ENCODE data around the gene FAXDC2. TPM values are rescaled to one million over a fixed set of nuclear protein-coding genes. Genes with fewer than 3 reads are reported as not detected.

FAXDC2 gene
- total RNA-seq, 2 donors from 2014 or later = 2.3 to 6.2 TPM

GRCh38 chr5:154806176-154806575 is 44.2 kb downstream of the FAXDC2 start:
- Mint-ChIP-seq H3K36me3 (ENCODE audit: low read depth) (peaks cover 72% of the 10 kb centered on the region), H3K27me3 (ENCODE audit: insufficient read depth) (no peaks in the 10 kb centered on the region), H3K9me3 (no peaks in the 10 kb centered on the region), H3K4me3 (no peak overlapping the region), H3K27ac (no peak overlapping the region), H3K4me1 (no peaks in the 10 kb centered on the region)
- Histone ChIP-seq H3K4me1 (ENCODE audit: control insufficient read depth, insufficient read depth, low read length) (no peaks in the 10 kb centered on the region), H3K9ac (ENCODE audit: extremely low read depth, low read length, poor library complexity, severe bottlenecking) (no peak overlapping the region), H3K27me3 (ENCODE audit: control insufficient read depth, insufficient read depth, low read length, poor library complexity, severe bottlenecking) (no peaks in the 10 kb centered on the region), H3K27ac (ENCODE audit: low read depth, low read length) (no peak overlapping the region), H3K9me3 (ENCODE audit: control insufficient read depth, low read length) (no peaks in the 10 kb centered on the region), H3K4me3 (ENCODE audit: low read length) (no peak overlapping the region), H3K36me3 (ENCODE audit: control insufficient read depth, insufficient read depth, low read length) (peaks cover 95% of the 10 kb centered on the region)
- no peak for DNase-seq
- 90 to 91% methylated on average over 2 to 4 of the region's 4 CpGs for WGBS, 2 experiments (ENCODE audit: insufficient coverage in 1 of 2, insufficient read length in 1 of 2)
- TF ChIP-seq CTCF (conservative IDR thresholded peaks at IDR 0.05) = no peak

GRCh38 chr5:154802050-154802449 is 48.4 kb downstream of the FAXDC2 start:
- Mint-ChIP-seq H3K9me3 (no peaks in the 10 kb centered on the region), H3K27ac (no peak overlapping the region), H3K27me3 (ENCODE audit: insufficient read depth) (no peaks in the 10 kb centered on the region), H3K4me1 (peaks cover 2% of the 10 kb centered on the region), H3K36me3 (ENCODE audit: low read depth) (peaks cover 78% of the 10 kb centered on the region), H3K4me3 (no peak overlapping the region)
- DNase-seq = no peak
- H3K27ac ChIP-seq (ENCODE audit: low read depth, low read length) = no peak overlapping the region
- no peak overlapping the region for H3K4me3 ChIP-seq (ENCODE audit: low read length)
- TF ChIP-seq CTCF (conservative IDR thresholded peaks at IDR 0.05) = no peak
- no peak overlapping the region for H3K9ac ChIP-seq (ENCODE audit: extremely low read depth, low read length, poor library complexity, severe bottlenecking)
- peaks cover 98% of the 10 kb centered on the region for H3K36me3 ChIP-seq (ENCODE audit: control insufficient read depth, insufficient read depth, low read length)
- no peaks in the 10 kb centered on the region for H3K9me3 ChIP-seq (ENCODE audit: control insufficient read depth, low read length)
- no peaks in the 10 kb centered on the region for H3K4me1 ChIP-seq (ENCODE audit: control insufficient read depth, insufficient read depth, low read length)
- 97% methylated on average over 5 to 9 of the region's 9 CpGs for WGBS, 2 experiments (ENCODE audit: insufficient coverage in 1 of 2, insufficient read length in 1 of 2)
- no peaks in the 10 kb centered on the region for H3K27me3 ChIP-seq (ENCODE audit: control insufficient read depth, insufficient read depth, low read length, poor library complexity, severe bottlenecking)

- no peaks in the 10 kb centered on the region for H3K27me3 ChIP-seq (ENCODE audit: control insufficient read depth, insufficient read depth, low read length, poor library complexity, severe bottlenecking)
- Mint-ChIP-seq H3K4me1 (peaks cover 2% of the 10 kb centered on the region), H3K27ac (no peak overlapping the region), H3K36me3 (ENCODE audit: low read depth) (peaks cover 81% of the 10 kb centered on the region), H3K9me3 (no peaks in the 10 kb centered on the region), H3K27me3 (ENCODE audit: insufficient read depth) (no peaks in the 10 kb centered on the region), H3K4me3 (no peak overlapping the region)
- no peak overlapping the region for H3K27ac ChIP-seq (ENCODE audit: low read depth, low read length)
- TF ChIP-seq CTCF (conservative IDR thresholded peaks at IDR 0.05) = no peak
- peaks cover 98% of the 10 kb centered on the region for H3K36me3 ChIP-seq (ENCODE audit: control insufficient read depth, insufficient read depth, low read length)
- no peak for DNase-seq
- no peaks in the 10 kb centered on the region for H3K4me1 ChIP-seq (ENCODE audit: control insufficient read depth, insufficient read depth, low read length)
- WGBS, 2 experiments (ENCODE audit: insufficient coverage in 1 of 2, insufficient read length in 1 of 2) = 91 to 97% methylated on average over 3 of the region's 3 CpGs
- H3K9me3 ChIP-seq (ENCODE audit: control insufficient read depth, low read length) = no peaks in the 10 kb centered on the region
- H3K4me3 ChIP-seq (ENCODE audit: low read length) = no peak overlapping the region
- H3K9ac ChIP-seq (ENCODE audit: extremely low read depth, low read length, poor library complexity, severe bottlenecking) = no peak overlapping the region
Measured at GRCh38 chr5:154801083-154801482, 49.3 kb downstream of the FAXDC2 start.

Measured in endodermal cell (in vitro differentiated cells).